Measurements from ENCODE around the gene MOSMO. TPM values are rescaled to one million over a fixed set of nuclear protein-coding genes. Genes with fewer than 3 reads are reported as not detected.

The MOSMO gene
- total and polyA plus RNA-seq, 2 of the 13 experiments (the other 11 are each of a cell fraction or from before 2014, with no cell fraction given) = 26.7 to 32.6 TPM

GRCh38 chr16:21982108-21982507, 25.8 kb upstream of the MOSMO start:
- WGBS (ENCODE audit: low lambda C conversion rate) = 97% methylated on average over 5 of the region's 5 CpGs
- CTCF ChIA-PET (ENCODE audit: low intra/inter-chr PET ratio, low total read pairs) = no interaction called here
- H3K79me2 ChIP-seq (ENCODE audit: insufficient read depth, low read length) = no peaks in the 10 kb centered on the region
- FAIRE-seq (no peak), DNase-seq (ENCODE audit: low spot score) (no peak), ATAC-seq (peak; percentile 73)
- no peak overlapping the region for H3K4me3 ChIP-seq (replicated peaks in 1 of 3; ENCODE audit: insufficient read depth in 1 of 3, low read depth in 2 of 3, low read length in 3 of 3)
- H4K20me1 ChIP-seq (ENCODE audit: insufficient read depth, low read length) = no peaks in the 10 kb centered on the region; the same call in 1 of the 2 replicates
- H3K4me1 ChIP-seq (ENCODE audit: insufficient read depth, low read length) = no peaks in the 10 kb centered on the region
- TF ChIP-seq ISL2 (CRISPR knock-in tag; IDR thresholded peaks at IDR 0.05) (no peak), ZNF513 (CRISPR knock-in tag; conservative IDR thresholded peaks at IDR 0.05) (no peak), RXRA (CRISPR knock-in tag; IDR thresholded peaks at IDR 0.05) (no peak), ZSCAN21 (CRISPR knock-in tag; IDR thresholded peaks at IDR 0.05; ENCODE audit: borderline replicate concordance) (no peak), ZNF121 (CRISPR knock-in tag; IDR thresholded peaks at IDR 0.05) (no peak), RFX3 (CRISPR knock-in tag; IDR thresholded peaks at IDR 0.05) (no peak), GATAD1 (CRISPR knock-in tag; IDR thresholded peaks at IDR 0.05) (no peak), ZNF547 (CRISPR knock-in tag; IDR thresholded peaks at IDR 0.05) (no peak), ESRRA (CRISPR knock-in tag; IDR thresholded peaks at IDR 0.05; ENCODE audit: low read depth) (no peak), NRL (CRISPR knock-in tag; IDR thresholded peaks at IDR 0.05; ENCODE audit: borderline replicate concordance) (no peak), DRAP1 (CRISPR knock-in tag; IDR thresholded peaks at IDR 0.05) (no peak), ZNF276 (CRISPR knock-in tag; IDR thresholded peaks at IDR 0.05; ENCODE audit: low read depth) (no peak), TRIM24 (CRISPR knock-in tag; IDR thresholded peaks at IDR 0.05) (no peak), ZNF75D (CRISPR knock-in tag; IDR thresholded peaks at IDR 0.05; ENCODE audit: borderline replicate concordance) (no peak), SAFB2 (CRISPR knock-in tag; IDR thresholded peaks at IDR 0.05; ENCODE audit: borderline replicate concordance, low read depth) (no peak), NFATC3 (CRISPR knock-in tag; IDR thresholded peaks at IDR 0.05) (no peak), SMYD3 (CRISPR knock-in tag; IDR thresholded peaks at IDR 0.05) (no peak), MIER2 (CRISPR knock-in tag; IDR thresholded peaks at IDR 0.05) (no peak), ZNF333 (CRISPR knock-in tag; IDR thresholded peaks at IDR 0.05; ENCODE audit: borderline replicate concordance) (no peak), DNMT3B (CRISPR knock-in tag; conservative IDR thresholded peaks at IDR 0.05) (no peak)
- in situ Hi-C loops (cut with HindIII; ENCODE audit: extremely low pct_ligation_motif_present, low pct_unique_long_range_greater_than_20kb) (no loop called here), intact Hi-C loops (cut with micrococcal nuclease; ENCODE audit: unreplicated experiment) (no loop called here)
- H3K9me3 ChIP-seq (ENCODE audit: low read length) = no peaks in the 10 kb centered on the region
- H2AFZ ChIP-seq (ENCODE audit: low read length) = no peak overlapping the region
- H3K4me2 ChIP-seq (ENCODE audit: low read depth, low read length) = no peak overlapping the region
- H3K27me3 ChIP-seq (ENCODE audit: control insufficient read depth in 1 of 2, insufficient read depth in 2 of 2, low read length in 2 of 2) = no peaks in the 10 kb centered on the region
- H3K9ac ChIP-seq (ENCODE audit: insufficient read depth, low read depth, low read length) = no peak overlapping the region
- H3K36me3 ChIP-seq (replicated peaks in 1 of 2; ENCODE audit: control insufficient read depth in 1 of 2, insufficient read depth in 2 of 2, low read length in 2 of 2) = peaks cover 40 to 82% of the 10 kb centered on the region in 2 experiments
- H3K27ac ChIP-seq (ENCODE audit: extremely low read length, insufficient read depth, low read length) = no peak overlapping the region
- no TSS peak for BruUV-seq (replicated peaks)
- POLR2A ChIA-PET = no interaction called here

Data from HepG2 (cell line).